HG02642 (cell line): Measurements from ENCODE around the gene RAB15.

Source experiments
- ATAC-seq: cut with Tn5 transposase; IDR thresholded peaks from one replicate; pipeline ENCODE4 v1.9.1; 2021; ENCODE audit warnings: mild to moderate bottlenecking; ENCODE audit not compliant: unreplicated experiment, poor library complexity

The RAB15 gene

DNA sequence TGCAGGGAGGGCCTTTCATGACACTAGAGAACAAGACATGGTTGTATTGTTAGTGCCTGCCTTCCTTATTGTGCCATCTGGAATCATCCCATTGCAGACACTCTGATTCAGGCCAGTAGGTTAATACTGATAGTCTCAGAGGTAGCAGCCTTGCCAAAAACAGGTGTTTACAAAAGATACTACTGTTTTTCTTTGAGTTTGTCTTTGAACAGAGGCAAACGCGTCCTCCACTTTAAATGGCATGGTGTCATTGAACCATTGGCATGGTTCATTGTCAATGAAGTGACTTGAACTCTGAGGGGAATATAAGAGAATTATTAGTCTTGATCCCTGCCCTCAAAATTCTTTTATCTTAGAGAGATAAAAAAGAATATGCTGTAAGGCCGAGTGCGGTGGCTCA lies 18.8 kb upstream of the RAB15 start:
- ATAC-seq, result no peak

DNA sequence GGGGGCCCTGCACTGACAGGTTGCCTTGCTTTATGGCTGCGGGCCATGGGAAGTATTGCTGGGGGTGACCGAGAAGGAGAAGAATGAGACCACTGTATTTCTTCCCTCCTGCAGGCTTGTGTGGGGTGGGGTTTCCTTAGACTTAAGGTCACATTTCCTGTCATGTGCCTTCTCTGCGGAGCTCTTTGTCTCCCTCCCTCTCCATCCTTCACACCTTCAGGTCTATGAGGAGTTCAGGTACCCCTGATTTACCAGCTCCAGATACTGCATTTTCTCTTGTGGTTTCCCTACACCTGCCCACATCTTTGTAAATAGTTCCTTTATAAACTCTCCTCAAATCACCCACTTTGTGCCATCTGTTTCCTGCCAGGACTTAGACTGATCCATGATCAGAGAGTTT lies 18.2 kb upstream of the RAB15 start:
- no peak for ATAC-seq

DNA sequence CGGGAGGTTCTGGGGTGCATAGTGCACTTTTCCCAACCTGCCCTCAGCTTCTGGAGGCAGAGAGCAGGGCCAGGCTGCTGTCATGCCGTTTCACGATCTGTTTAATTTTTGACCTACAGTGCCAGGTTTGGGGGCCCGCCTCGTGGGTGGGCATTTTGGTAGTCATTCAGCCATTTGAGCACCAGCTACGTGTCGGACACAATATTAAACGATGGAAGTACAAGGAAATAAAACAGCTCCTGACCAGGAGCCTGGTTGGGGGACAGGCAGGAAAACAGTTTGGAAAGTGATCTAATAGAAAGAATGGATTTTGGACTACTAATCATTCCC lies 15.3 kb upstream of the RAB15 start:
- peak; percentile 3 for ATAC-seq

DNA sequence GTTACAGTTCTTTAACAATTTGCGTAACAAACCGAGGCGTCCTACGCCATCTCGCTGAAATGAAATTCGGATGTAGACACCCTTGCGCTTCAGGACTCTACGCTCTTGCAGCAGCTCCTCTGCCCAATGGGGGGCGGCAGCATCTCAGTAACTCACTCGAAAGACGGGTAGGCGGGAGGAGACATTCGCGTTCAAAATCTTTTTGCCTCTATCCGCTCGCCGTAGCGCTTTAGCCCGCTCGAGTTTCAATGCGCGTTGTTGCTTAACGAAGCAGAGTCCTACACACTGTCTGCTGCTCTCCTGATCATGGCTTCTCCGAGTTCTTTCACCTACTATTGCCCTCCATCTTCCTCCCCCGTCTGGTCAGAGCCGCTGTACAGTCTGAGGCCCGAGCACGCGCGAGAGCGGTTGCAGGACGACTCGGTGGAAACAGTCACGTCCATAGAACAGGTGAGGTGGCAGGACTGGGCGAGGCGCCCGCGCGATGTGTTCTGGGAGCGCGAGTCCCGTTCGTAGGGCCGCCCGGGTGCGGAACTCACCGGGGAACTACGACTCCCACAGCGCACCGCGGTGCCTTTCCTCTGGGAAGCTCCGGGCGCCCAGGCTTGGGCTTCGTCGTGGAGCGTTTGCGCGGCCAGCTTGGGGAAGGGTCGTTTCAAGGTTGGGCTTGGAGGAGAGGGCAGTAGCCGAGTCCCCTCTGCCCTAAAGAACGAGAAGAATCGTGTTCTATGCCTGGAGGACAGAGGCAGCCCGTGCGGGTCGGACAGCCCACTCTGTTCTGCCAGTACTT lies 14.7 kb upstream of the RAB15 start, which contains the start of gene FNTB:
TSS of gene FNTB (plus strand) at position 248 of the 790 bp plus-strand sequence. CDS start at position 307, 59 bp downstream.
- peak; percentile 94 for ATAC-seq

DNA sequence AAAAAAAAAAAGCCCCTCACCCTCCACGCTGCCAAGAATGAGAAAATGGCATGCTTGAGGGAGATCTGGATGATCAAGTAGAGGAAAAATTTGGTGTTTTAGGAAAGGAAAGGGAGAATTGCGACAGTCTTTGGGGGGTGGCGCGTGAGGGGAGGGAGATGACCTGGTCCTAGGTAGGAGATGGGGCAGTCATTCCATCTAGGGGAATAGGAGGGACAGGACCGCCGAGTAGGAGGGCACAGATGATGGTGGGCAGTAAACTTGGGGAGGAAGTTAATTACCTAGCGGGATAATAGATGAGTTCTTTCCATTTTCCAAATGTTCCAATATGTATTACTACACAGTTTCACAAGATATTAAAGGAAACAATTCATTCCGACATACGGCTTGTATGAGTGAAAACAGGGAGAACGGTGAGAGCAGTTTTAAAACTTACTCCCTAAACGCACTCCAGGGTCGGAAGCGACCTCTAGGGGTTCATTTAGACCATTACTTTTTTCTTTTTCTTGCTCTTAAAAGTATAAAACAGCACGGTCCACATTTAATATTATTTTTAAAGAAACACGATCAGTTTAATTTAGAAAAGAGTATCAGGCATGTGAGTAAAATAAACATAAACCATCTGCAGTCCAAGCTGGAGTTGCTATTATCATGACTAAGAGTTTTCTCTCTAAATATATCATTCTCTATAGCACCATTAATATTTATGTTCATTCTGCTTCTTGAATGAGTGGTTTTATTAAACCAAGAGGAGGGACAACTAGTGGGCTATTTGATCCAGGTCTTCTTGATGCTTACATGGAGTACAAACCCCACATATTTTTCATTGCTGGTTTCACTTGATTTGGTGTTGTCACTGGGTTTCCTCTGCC lies 11.5 kb upstream of the RAB15 start:
- no peak for ATAC-seq

DNA sequence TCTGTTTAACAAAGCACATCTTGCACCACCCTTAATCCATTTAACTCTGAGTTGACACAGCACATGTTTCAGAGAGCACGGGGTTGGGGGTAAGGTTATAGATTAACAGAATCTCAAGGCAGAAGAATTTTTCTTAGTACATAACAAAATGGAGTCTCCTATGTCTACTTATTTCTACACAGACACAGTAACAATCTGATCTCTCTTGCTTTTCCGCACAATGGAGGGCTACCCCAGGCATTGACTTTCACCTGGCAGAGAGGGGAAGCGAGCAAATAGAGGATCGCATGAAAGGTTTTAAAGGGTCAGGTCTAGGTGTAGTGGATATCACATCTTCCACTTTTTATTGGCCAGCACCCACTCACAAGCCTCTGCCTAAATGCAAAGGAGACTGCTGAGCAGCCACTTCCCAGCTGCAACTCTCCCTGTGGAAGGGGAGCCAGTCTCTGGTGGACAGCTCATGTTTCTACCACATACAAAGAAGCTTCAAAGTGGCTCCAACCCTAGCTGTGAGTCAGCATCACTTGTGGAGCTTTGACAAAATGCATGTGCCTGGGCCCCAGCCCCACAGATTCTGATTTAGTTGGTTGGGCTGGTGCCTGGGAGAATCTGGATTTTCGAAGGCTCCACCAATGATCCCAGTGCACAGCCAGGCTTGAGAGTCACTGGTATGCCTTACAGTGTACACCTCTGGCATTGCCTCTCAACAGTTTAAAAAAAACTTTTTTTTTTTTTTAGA lies 7.4 kb upstream of the RAB15 start:
- ATAC-seq, result no peak

DNA sequence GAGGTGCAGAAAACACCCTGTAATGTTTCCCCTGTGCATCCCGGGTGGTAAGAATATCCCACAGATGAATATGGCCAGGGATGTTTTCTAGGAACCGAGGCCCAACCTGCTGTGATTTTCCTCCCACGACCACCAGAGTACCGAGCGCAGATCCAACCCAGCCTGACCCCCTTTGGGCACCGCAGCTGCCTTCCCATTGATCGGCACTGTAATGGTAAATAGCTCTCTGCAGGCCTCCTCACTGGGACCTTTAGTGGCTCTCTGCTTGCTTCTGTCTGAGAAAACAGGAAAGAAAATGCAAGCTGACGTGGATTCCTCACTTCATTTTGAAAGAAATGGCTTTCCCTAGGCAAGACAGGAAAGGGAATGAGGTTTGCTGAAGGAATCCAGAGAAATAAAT lies 2.4 kb upstream of the RAB15 start:
- ATAC-seq, result no peak

DNA sequence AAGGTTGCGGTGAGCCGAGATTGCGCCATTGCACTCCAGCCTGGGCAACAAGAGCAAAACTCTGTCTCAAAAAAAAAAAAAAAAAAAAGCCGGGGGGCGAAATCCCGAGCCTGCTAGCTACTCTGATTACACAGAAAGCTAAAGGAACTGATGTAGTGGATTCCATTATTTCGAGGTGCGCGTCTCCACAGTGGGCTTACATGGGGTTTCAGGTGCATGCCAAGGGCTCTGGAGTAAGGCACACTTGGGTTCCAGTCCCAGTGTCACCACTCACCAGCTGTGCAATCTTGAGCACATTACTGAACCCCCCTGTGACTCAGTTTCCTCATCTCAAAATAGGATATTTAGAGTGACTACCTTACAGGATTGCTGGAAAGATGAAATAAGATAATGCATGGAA lies 1.7 kb upstream of the RAB15 start:
- no peak for ATAC-seq

DNA sequence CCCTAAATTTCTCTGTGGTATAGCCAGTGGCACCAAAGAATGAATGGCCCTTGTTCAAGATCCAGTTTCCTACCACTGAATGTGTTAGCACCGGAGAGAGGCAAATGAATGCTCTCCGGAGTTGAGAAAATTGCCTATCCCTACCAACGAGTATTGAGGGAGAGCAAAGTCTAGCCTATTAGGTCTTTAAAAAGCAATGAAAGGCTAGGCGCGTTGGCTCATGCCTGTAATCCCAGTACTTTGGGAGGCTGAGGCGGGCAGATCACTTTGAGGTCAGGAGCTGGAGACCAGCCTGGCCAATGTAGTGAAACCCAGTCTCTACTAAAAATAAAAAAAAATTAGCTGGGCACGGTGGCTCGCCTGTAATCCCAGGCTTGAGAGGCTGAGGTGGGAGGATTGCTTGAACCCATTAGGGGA lies 898 bp upstream of the RAB15 start:
- ATAC-seq, result no peak

DNA sequence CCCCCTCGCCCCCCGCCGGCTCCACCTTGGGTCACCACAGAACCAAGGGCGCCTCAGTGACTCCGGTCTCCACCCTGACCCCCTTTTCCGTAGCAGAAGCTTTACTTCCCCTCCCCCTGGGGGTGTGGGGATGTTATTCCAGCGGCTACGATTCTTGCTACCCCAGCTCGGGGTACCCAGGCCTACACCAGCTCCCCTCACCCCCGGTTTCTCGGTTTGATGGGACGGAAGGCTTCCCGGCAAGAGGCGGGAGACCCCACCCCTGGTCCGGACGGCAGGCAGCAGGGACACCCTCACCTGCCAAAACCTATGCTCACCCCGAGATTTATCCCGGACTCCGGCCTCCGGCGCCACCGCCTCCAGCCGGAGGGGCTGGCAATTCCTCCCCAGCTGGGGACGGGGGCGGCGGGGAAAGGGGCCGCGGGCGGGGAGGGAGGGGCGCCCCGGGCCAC lies 619 bp downstream of the RAB15 start:
- no peak for ATAC-seq

DNA sequence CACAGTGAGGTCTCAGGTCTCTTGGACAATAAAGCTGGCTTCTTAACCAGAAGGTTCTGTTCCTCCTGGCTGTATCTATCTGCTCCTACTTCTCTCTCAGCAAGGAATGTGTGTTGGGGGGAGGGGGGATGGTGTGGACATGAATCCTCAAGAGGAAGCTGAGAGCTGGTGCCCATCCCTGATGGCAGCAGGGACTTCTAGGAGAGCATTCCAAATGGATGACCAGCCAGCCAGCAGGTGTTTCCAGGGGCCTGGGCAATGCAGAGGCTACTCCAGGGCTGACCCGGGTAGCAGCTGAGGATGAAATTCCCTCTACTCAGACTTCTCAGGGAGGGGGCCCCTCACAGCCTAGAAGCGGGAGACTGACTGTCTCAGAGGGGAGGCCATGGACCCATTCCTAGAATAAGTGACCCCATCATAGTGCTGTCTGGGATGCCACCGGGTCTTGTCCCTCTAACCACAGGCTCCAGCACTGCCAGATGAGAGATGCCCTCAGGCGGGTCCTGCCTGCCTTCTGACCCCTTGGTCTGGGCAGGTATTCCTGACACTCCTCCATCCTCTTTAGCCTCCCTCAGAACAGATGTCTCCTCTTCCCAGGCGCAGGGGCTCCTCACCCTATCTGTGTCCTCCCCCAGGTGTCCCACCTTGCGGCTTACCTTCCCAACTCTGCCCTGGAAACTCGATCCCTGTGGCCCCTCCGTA lies 1.2 kb downstream of the RAB15 start:
- no peak for ATAC-seq

DNA sequence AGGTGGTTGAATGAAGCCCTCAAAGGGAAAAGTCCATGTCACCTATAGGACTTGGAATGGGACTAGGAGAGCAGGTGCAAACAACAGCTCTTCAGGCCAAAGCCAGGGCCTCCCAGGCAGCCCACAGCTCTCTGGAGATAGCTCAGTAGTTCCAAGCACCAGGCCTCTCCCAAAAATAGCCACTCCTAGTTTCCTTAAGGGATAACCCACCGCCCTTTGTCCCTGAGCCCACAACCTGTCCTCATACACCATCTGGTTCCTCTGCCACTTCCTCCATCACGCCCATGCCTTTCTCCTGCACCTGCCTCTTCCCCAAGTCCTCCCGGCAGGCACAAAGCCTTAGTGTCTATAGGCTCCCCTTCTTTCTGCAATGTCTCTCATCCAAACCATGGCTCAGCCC lies 2.1 kb downstream of the RAB15 start:
- ATAC-seq, result no peak

DNA sequence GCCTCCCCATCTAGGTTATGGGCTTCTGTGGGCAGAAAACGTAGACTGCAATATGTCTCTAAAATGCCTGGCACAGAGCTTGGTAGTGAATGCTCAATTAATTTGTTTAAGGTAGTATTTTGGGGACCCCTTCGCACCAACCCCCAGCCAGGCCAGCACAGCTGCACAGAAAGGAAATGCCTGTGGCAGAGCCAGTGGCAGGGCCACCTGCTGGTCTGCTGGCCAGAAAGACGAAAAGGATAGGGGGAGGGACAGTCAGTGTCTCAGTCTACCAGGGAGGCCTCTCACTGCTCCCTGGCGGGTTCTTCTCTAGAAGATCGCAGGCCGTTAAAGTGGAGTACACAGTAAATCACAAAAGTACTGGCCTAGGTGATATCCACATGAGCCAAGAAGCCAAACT lies 3.5 kb downstream of the RAB15 start:
- no peak for ATAC-seq

DNA sequence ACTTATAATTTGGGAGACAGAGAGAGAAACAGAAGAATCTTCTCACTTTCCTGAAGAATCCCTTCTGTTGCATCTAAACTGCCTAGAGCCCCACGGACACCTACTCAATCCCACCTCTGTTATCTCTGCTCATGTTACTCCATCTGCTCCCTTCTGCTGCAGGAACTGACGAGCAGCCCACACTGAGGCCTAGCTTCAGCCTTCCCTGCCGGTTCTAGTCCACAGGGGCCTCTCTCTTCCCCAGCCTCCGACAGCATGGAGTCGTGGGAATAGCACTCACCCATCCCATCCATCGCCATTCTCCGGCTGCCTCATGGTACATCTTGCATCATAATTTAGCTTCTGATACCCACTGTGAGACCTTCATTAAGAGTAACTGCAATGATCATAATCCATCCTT lies 4.0 kb downstream of the RAB15 start:
- ATAC-seq, result no peak

DNA sequence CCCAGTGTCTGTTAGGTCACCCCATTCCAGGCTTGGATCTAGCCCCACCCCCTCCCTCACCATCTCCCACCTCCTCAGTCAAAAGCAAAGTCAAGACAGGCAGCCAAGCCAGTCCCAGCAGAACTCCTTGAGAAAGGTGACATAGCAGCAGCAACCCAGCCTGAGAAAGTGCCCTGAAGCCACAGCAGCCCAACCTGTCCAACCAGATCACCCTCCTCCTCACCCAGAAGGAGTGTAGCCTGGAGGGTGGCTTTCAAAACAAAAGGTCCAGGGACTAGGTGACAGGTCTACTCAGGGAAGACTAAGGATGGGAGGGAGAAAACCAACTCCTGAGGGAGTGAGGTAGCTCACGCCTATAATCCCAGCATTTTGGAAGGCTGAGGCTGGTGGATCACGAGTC lies 5.2 kb downstream of the RAB15 start:
- ATAC-seq, result no peak

DNA sequence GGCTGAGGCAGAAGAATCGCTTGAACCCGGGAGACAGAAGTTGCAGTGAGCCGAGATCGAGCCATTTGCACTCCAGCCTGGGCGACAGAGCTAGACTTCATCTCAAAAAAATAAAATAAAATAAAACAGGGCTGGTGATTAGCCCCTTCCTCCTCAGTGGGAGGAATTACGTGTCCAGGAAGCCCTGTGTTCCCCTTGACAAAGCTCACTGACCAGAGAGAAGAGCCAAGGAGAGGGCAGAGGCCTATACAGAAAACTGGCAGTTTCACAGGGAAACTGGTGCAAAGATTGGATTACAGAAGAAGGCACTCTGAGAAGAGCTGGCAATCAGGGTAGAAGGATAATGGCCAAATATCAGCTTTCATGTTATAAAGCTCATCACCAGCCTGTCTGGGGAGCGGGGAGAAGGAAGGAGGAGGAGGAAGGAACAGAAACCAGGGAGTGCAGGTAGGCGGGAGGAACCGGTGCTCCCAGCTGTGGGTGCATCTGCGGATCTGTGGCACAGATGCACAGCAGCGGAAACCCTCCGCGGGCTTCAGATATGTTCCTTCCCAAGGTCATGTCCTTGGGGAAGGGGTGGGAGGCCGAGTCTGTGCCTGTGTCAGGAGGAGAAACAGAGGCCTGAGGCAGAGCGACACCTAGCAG lies 6.7 kb downstream of the RAB15 start:
- no peak for ATAC-seq

DNA sequence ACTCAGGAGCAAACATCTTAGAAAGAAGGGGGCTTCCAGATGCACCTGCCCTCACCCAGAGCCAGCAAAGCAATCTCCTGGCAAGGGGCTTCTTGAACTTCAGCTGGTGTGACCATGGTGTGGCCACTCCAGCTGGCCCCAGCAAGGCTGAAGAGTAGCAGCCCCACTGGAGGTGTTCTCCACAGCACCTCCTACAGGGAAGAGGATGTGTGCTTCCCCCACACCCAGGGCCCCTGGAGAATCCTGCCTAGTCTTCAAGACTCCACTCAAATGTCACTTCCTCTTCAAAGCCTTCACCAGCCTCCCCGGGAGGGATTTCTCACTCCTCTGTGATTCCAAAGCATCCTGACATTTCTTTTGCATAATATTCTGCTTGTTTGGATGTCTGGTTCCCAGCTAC lies 8.5 kb downstream of the RAB15 start:
- ATAC-seq, result no peak

DNA sequence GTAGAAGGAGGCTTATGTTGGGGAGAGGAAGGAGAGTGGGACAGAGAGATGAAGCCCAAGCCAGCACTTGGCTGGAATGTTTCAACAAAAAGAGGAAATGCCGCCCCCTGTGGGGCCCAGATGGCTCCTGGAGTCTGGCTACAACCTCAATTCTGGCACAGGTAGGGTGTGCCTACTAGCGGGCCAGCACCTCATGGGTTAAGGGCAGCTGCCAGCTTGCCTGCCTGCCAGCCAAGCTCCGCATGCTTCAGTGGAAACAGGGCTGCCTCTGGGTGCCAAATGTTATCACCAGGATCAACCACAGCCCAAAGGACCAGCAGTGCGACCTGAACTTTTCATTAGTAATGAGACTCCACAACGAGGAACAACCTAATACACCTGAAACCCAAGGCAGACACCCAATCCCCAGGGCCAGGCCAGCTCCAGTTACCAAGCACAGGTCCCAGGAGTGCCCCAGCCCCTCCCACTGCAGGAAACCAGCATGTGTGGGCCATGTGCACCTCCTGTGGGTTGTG lies 11.3 kb downstream of the RAB15 start:
- no peak for ATAC-seq

DNA sequence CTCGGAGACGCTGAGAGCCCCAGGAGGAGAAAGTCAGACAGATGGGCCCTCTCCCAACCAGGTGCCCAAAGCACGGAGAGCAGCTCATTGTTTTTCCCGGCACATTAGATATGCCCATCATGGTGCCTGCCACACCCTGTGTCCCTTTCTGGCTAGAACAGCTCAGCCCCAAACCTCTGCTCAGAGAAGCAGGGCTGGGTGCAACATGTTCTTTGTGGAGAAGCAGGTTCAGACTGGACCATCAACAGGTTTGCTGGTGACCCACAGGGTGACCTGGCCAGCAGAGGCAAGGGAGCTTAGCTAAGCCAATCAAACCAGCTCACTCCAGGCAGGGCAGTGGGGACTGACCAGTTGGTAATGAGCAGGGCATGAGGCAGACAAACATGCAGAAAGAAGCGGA lies 13.4 kb downstream of the RAB15 start:
- ATAC-seq, result no peak

DNA sequence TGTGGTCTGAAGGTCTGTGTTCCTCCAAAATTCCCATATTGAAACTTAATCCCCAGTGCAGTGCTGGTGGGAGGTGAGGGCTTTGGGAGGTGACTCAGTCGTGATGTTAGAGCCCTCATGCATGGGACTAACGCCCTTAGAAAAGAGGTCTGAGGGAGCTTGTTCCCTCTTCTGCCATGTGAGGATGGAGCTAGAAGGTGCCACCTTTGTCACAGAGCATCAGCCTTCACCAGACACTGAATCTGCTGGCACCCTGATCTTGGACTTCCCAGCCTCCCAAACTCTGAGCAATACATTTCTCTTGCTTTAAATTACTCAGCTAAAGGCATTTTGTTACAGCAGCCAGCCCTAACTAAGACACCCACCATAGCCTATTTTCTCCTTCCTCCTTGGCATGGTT lies 13.9 kb downstream of the RAB15 start:
- no peak for ATAC-seq
